ENCODE measurements around the gene CAPN8. TPM values are rescaled to one million over a fixed set of nuclear protein-coding genes. Genes with fewer than 3 reads are reported as not detected.

CAPN8 gene
- total RNA-seq, 1 experiment from 2014 or later: 0.54 TPM

- ChIA-PET CTCF (interaction anchor here (1.3 kb wide), 1 partner anchor 24 kb away, joined by 6 read pairs; no protein-coding TSS in a partner anchor), POLR2A (no interaction called here), RAD21 (ENCODE audit: low non-redundant PET in 1 of 2, low total read pairs in 2 of 2, uncharacterized antibody in 2 of 2, unreplicated experiment in 2 of 2) (no interaction called here)
- no peak for ATAC-seq
- Histone ChIP-seq H3K9ac (ENCODE audit: low read length) (no peak overlapping the region), H3K27me3 (ENCODE audit: insufficient read depth, low read length) (no peaks in the 10 kb centered on the region), H3K79me2 (ENCODE audit: insufficient read depth, low read length) (no peaks in the 10 kb centered on the region), H3K27ac (ENCODE audit: low read depth, low read length) (no peak overlapping the region), H3K9me2 (ENCODE audit: insufficient read depth) (no peaks in the 10 kb centered on the region), H2AFZ (ENCODE audit: low read depth, low read length, poor library complexity, severe bottlenecking) (no peak overlapping the region), H4K20me1 (ENCODE audit: insufficient read depth) (no peaks in the 10 kb centered on the region), H3K9me3 (ENCODE audit: control insufficient read depth in 1 of 2, insufficient read depth in 1 of 2, low read depth in 1 of 2, low read length in 2 of 2) (no peaks in the 10 kb centered on the region), H3K4me1 (ENCODE audit: control insufficient read depth in 1 of 2, insufficient read depth in 2 of 2, low read length in 2 of 2) (peaks cover 15 to 23% of the 10 kb centered on the region in 2 experiments), H3K4me3 (replicated peaks in 1 of 2; ENCODE audit: low read depth in 1 of 2, low read length in 2 of 2) (no peak overlapping the region), H3K4me2 (ENCODE audit: low read length) (no peak overlapping the region), H3K36me3 (ENCODE audit: control insufficient read depth in 1 of 2, insufficient read depth in 2 of 2, low read length in 2 of 2) (no peaks in the 10 kb centered on the region)
- no TSS peak for BruUV-seq (replicated peaks)
- intact Hi-C loops (cut with micrococcal nuclease): no loop called here
- no peak for TF ChIP-seq EGR1 (IDR thresholded peaks at IDR 0.05; ENCODE audit: low read depth)
- DNase-seq (ENCODE audit: low read depth, low spot score): no peak
Measured at GRCh38 chr1:223653015-223653414, 12.5 kb downstream of the CAPN8 start.

- H3K4me3 ChIP-seq (replicated peaks in 1 of 2; ENCODE audit: low read depth in 1 of 2, low read length in 2 of 2): no peak overlapping the region
- no peak overlapping the region for H2AFZ ChIP-seq (ENCODE audit: low read depth, low read length, poor library complexity, severe bottlenecking)
- ChIA-PET RAD21 (ENCODE audit: low non-redundant PET in 1 of 2, low total read pairs in 2 of 2, uncharacterized antibody in 2 of 2, unreplicated experiment in 2 of 2) (no interaction called here), POLR2A (no interaction called here), CTCF (interaction anchor here (1.3 kb wide), 1 partner anchor 24 kb away, joined by 6 read pairs; no protein-coding TSS in a partner anchor)
- no peaks in the 10 kb centered on the region for H3K9me2 ChIP-seq (ENCODE audit: insufficient read depth)
- no peaks in the 10 kb centered on the region for H3K27me3 ChIP-seq (ENCODE audit: insufficient read depth, low read length)
- H3K9me3 ChIP-seq (ENCODE audit: control insufficient read depth in 1 of 2, insufficient read depth in 1 of 2, low read depth in 1 of 2, low read length in 2 of 2): no peaks in the 10 kb centered on the region
- peaks cover 15 to 23% of the 10 kb centered on the region in 2 experiments for H3K4me1 ChIP-seq (ENCODE audit: control insufficient read depth in 1 of 2, insufficient read depth in 2 of 2, low read length in 2 of 2)
- no peak overlapping the region for H3K4me2 ChIP-seq (ENCODE audit: low read length)
- no peaks in the 10 kb centered on the region for H3K79me2 ChIP-seq (ENCODE audit: insufficient read depth, low read length)
- intact Hi-C loops (cut with micrococcal nuclease): no loop called here
- H3K27ac ChIP-seq (ENCODE audit: low read depth, low read length): no peak overlapping the region
- no TSS peak for BruUV-seq (replicated peaks)
- ATAC-seq (no peak), DNase-seq (ENCODE audit: low read depth, low spot score) (no peak)
- no peaks in the 10 kb centered on the region for H4K20me1 ChIP-seq (ENCODE audit: insufficient read depth)
- H3K9ac ChIP-seq (ENCODE audit: low read length): no peak overlapping the region
- H3K36me3 ChIP-seq (ENCODE audit: control insufficient read depth in 1 of 2, insufficient read depth in 2 of 2, low read length in 2 of 2): no peaks in the 10 kb centered on the region
- no peak for TF ChIP-seq EZH2 (IDR thresholded peaks at IDR 0.05)
- TF ChIP-seq FOSL1 (IDR thresholded peaks at IDR 0.05; ENCODE audit: low read depth): no peak
- TF ChIP-seq POLR2A (IDR thresholded peaks at IDR 0.05; ENCODE audit: borderline replicate concordance, extremely low read depth, insufficient read depth, insufficient read length): no peak
- no peak for TF ChIP-seq SIN3A (IDR thresholded peaks at IDR 0.05; ENCODE audit: low read depth)
- TF ChIP-seq EZH2phosphoT487 (IDR thresholded peaks at IDR 0.05; ENCODE audit: borderline replicate concordance): no peak
- no peak for TF ChIP-seq ZNF274 (IDR thresholded peaks at IDR 0.05; ENCODE audit: low read depth, low read length)
- TF ChIP-seq, protein P1, sequence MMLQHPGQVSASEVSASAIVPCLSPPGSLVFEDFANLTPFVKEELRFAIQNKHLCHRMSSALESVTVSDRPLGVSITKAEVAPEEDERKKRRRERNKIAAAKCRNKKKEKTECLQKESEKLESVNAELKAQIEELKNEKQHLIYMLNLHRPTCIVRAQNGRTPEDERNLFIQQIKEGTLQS (IDR thresholded peaks at IDR 0.05): no peak
- TF ChIP-seq, protein P2, sequence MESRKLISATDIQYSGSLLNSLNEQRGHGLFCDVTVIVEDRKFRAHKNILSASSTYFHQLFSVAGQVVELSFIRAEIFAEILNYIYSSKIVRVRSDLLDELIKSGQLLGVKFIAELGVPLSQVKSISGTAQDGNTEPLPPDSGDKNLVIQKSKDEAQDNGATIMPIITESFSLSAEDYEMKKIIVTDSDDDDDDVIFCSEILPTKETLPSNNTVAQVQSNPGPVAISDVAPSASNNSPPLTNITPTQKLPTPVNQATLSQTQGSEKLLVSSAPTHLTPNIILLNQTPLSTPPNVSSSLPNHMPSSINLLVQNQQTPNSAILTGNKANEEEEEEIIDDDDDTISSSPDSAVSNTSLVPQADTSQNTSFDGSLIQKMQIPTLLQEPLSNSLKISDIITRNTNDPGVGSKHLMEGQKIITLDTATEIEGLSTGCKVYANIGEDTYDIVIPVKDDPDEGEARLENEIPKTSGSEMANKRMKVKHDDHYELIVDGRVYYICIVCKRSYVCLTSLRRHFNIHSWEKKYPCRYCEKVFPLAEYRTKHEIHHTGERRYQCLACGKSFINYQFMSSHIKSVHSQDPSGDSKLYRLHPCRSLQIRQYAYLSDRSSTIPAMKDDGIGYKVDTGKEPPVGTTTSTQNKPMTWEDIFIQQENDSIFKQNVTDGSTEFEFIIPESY (IDR thresholded peaks at IDR 0.05; ENCODE audit: extremely low read depth, insufficient replicate concordance, low read length): no peak
- no peak for TF ChIP-seq CTCF (IDR thresholded peaks at IDR 0.05 in 2 of 3, conservative IDR thresholded peaks at IDR 0.05 in 1 of 3; ENCODE audit: borderline replicate concordance in 1 of 3, insufficient read depth in 1 of 3, low read depth in 2 of 3, low read length in 2 of 3)
- no peak for TF ChIP-seq MAX (IDR thresholded peaks at IDR 0.05)
- no peak for TF ChIP-seq POLR2AphosphoS5 (IDR thresholded peaks at IDR 0.05; ENCODE audit: low read depth, low read length)
- TF ChIP-seq CEBPB (IDR thresholded peaks at IDR 0.05; ENCODE audit: low read depth): no peak
- TF ChIP-seq ELF1 (IDR thresholded peaks at IDR 0.05; ENCODE audit: borderline replicate concordance, low read depth): no peak
Measured at GRCh38 chr1:223652436-223652941, 13.0 kb downstream of the CAPN8 start.
